ENCODE measurements around the gene HPGDS. TPM values are rescaled to one million over a fixed set of nuclear protein-coding genes. Genes with fewer than 3 reads are reported as not detected.
"Not testable (repeated sequence)": the region's sequence is repeated elsewhere in the genome, so short reads cannot be mapped to it uniquely, and the experiment has no call there.

Gene HPGDS
- not detected in 2 replicates for total RNA-seq (2014; rRNA removed; shearing (Covaris generic); ENCODE audit: low replicate concordance)

GRCh38 chr4:94342694-94343093 lies at the start of gene HPGDS:
TSS of gene HPGDS (minus strand) at chr4:94342836. CDS start at chr4:94334629, 8,207 bp downstream.
- H3K27me3 ChIP-seq: no peaks in the 10 kb centered on the region
- no peak within 1 kb of the TSS for H3K4me3 ChIP-seq
- no peaks in the 10 kb centered on the region for H3K9me3 ChIP-seq
- H3K36me3 ChIP-seq: no peaks in the 10 kb centered on the region
- DNase-seq: no peak

- DNase-seq: no peak
- H3K36me3 ChIP-seq: no peaks in the 10 kb centered on the region
- H3K9me3 ChIP-seq: no peaks in the 10 kb centered on the region
- H3K27me3 ChIP-seq: no peaks in the 10 kb centered on the region
- no peak overlapping the region for H3K4me3 ChIP-seq
Observed at GRCh38 chr4:94390804-94391410, 48.3 kb upstream of the HPGDS start.

GRCh38 chr4:94389595-94390267 lies 47.1 kb upstream of the HPGDS start:
- no peak for DNase-seq
- Histone ChIP-seq H3K4me3 (no peak overlapping the region), H3K9me3 (no peaks in the 10 kb centered on the region), H3K36me3 (no peaks in the 10 kb centered on the region), H3K27me3 (no peaks in the 10 kb centered on the region)

GRCh38 chr4:94387965-94388364 lies 45.3 kb upstream of the HPGDS start:
- not testable (repeated sequence) for H3K4me3 ChIP-seq

GRCh38 chr4:94385452-94385851 lies 42.8 kb upstream of the HPGDS start:
- not testable (repeated sequence) for H3K36me3 ChIP-seq, DNase-seq, H3K9me3 ChIP-seq, H3K27me3 ChIP-seq, H3K4me3 ChIP-seq

More at GRCh38 chr4:94387965-94388364, 45.3 kb upstream of the HPGDS start:
- not testable (repeated sequence) for H3K9me3 ChIP-seq, DNase-seq, H3K27me3 ChIP-seq, H3K36me3 ChIP-seq

- not testable (repeated sequence) for H3K36me3 ChIP-seq, H3K4me3 ChIP-seq, H3K9me3 ChIP-seq, H3K27me3 ChIP-seq, DNase-seq
Observed at GRCh38 chr4:94382891-94383290, 40.3 kb upstream of the HPGDS start.

GRCh38 chr4:94378047-94378446 lies 35.4 kb upstream of the HPGDS start:
- no peak overlapping the region for H3K4me3 ChIP-seq
- no peaks in the 10 kb centered on the region for H3K9me3 ChIP-seq
- no peak for DNase-seq
- no peaks in the 10 kb centered on the region for H3K36me3 ChIP-seq
- H3K27me3 ChIP-seq: no peaks in the 10 kb centered on the region

- H3K36me3 ChIP-seq: no peaks in the 10 kb centered on the region
- DNase-seq: no peak
- no peak overlapping the region for H3K4me3 ChIP-seq
- H3K27me3 ChIP-seq: no peaks in the 10 kb centered on the region
- H3K9me3 ChIP-seq: no peaks in the 10 kb centered on the region
Observed at GRCh38 chr4:94377294-94377693, 34.7 kb upstream of the HPGDS start.

- Histone ChIP-seq H3K27me3 (no peaks in the 10 kb centered on the region), H3K9me3 (no peaks in the 10 kb centered on the region), H3K36me3 (no peaks in the 10 kb centered on the region), H3K4me3 (no peak overlapping the region)
- DNase-seq: no peak
Observed at GRCh38 chr4:94375364-94375763, 32.7 kb upstream of the HPGDS start.

GRCh38 chr4:94373752-94374151 lies 31.1 kb upstream of the HPGDS start:
- Histone ChIP-seq H3K27me3 (no peaks in the 10 kb centered on the region), H3K36me3 (no peaks in the 10 kb centered on the region), H3K9me3 (no peaks in the 10 kb centered on the region), H3K4me3 (no peak overlapping the region)
- no peak for DNase-seq

GRCh38 chr4:94372991-94373390 lies 30.4 kb upstream of the HPGDS start:
- no peak overlapping the region for H3K4me3 ChIP-seq
- DNase-seq: no peak
- no peaks in the 10 kb centered on the region for H3K36me3 ChIP-seq
- no peaks in the 10 kb centered on the region for H3K9me3 ChIP-seq
- no peaks in the 10 kb centered on the region for H3K27me3 ChIP-seq

GRCh38 chr4:94372228-94372978 lies 29.8 kb upstream of the HPGDS start:
- DNase-seq: no peak
- no peaks in the 10 kb centered on the region for H3K27me3 ChIP-seq
- H3K9me3 ChIP-seq: no peaks in the 10 kb centered on the region; the same call in 1 of the 2 replicates

GRCh38 chr4:94371290-94371689 lies 28.7 kb upstream of the HPGDS start:
- Histone ChIP-seq H3K4me3 (no peak overlapping the region), H3K36me3 (no peaks in the 10 kb centered on the region), H3K9me3 (no peaks in the 10 kb centered on the region; the same call in 1 of the 2 replicates), H3K27me3 (no peaks in the 10 kb centered on the region)
- DNase-seq: no peak

More at GRCh38 chr4:94372228-94372978, 29.8 kb upstream of the HPGDS start:
- H3K36me3 ChIP-seq: no peaks in the 10 kb centered on the region
- no peak overlapping the region for H3K4me3 ChIP-seq

- no peak for DNase-seq
- Histone ChIP-seq H3K27me3 (no peaks in the 10 kb centered on the region), H3K9me3 (no peaks in the 10 kb centered on the region; the same call in 1 of the 2 replicates), H3K4me3 (no peak overlapping the region), H3K36me3 (no peaks in the 10 kb centered on the region)
Observed at GRCh38 chr4:94370533-94371254, 28.1 kb upstream of the HPGDS start.

GRCh38 chr4:94369046-94369445 lies 26.4 kb upstream of the HPGDS start:
- Histone ChIP-seq H3K9me3 (no peaks in the 10 kb centered on the region; the same call in 1 of the 2 replicates), H3K4me3 (no peak overlapping the region), H3K36me3 (no peaks in the 10 kb centered on the region), H3K27me3 (no peaks in the 10 kb centered on the region)
- no peak for DNase-seq

GRCh38 chr4:94368459-94368858 lies 25.8 kb upstream of the HPGDS start:
- H3K9me3 ChIP-seq: no peaks in the 10 kb centered on the region; the same call in 1 of the 2 replicates
- H3K27me3 ChIP-seq: no peaks in the 10 kb centered on the region
- H3K36me3 ChIP-seq: no peaks in the 10 kb centered on the region
- no peak overlapping the region for H3K4me3 ChIP-seq
- no peak for DNase-seq

- no peak overlapping the region for H3K4me3 ChIP-seq
- DNase-seq: no peak
Observed at GRCh38 chr4:94365304-94365703, 22.7 kb upstream of the HPGDS start.

More at GRCh38 chr4:94365304-94365703, 22.7 kb upstream of the HPGDS start:
- Histone ChIP-seq H3K9me3 (no peaks in the 10 kb centered on the region; the same call in 1 of the 2 replicates), H3K36me3 (no peaks in the 10 kb centered on the region), H3K27me3 (no peaks in the 10 kb centered on the region)

Data from MG63 (cell line).